ENCODE data around the gene FAAP20. TPM values are rescaled to one million over a fixed set of nuclear protein-coding genes. Genes with fewer than 3 reads are reported as not detected.

Gene FAAP20
- total RNA-seq, 3 donors from 2014 or later (not counting 1 experiment from before 2014, with no cell fraction given) = 40.3 to 53.0 (median 43.3) TPM

GRCh38 chr1:2208309-2209239, 14.0 kb upstream of the FAAP20 start:
- intact Hi-C loops (cut with micrococcal nuclease) = no loop called here
- Histone ChIP-seq H3K9me3 (ENCODE audit: control insufficient read depth, insufficient read depth, low read length) (no peaks in the 10 kb centered on the region), H3K27me3 (ENCODE audit: control insufficient read depth, insufficient read depth, low read length) (peaks cover 3% of the 10 kb centered on the region), H3K36me3 (ENCODE audit: control insufficient read depth, insufficient read depth, low read length) (no peaks in the 10 kb centered on the region), H3K4me3 (ENCODE audit: low read length) (no peak overlapping the region), H3K4me1 (ENCODE audit: control insufficient read depth, insufficient read depth, low read length) (peaks cover 35% of the 10 kb centered on the region), H3K27ac (ENCODE audit: low read length) (no peak overlapping the region)
- no peaks in the 10 kb centered on the region for H3K27me3 Mint-ChIP-seq (ENCODE audit: low read depth in 2 of 2)
- DNase-seq (no peak), ATAC-seq (no peak)
- H3K9me3 Mint-ChIP-seq = no peaks in the 10 kb centered on the region
- no peak for TF ChIP-seq CTCF (IDR thresholded peaks at IDR 0.05)
- H3K36me3 Mint-ChIP-seq = no peaks in the 10 kb centered on the region
- peak overlapping the region; percentile 49 for H3K4me3 Mint-ChIP-seq
- WGBS (ENCODE audit: insufficient coverage) = 90% methylated on average over 24 of the region's 24 CpGs
- H3K4me1 Mint-ChIP-seq = peaks cover 5 to 13% of the 10 kb centered on the region in 2 donors
- H3K27ac Mint-ChIP-seq = no peak overlapping the region

GRCh38 chr1:2206813-2207487, 12.4 kb upstream of the FAAP20 start:
- no peak for DNase-seq
- 90% methylated on average over 16 of the region's 16 CpGs for WGBS (ENCODE audit: insufficient coverage)
- no peak overlapping the region for H3K27ac ChIP-seq (ENCODE audit: low read length)
- H3K36me3 ChIP-seq (ENCODE audit: control insufficient read depth, insufficient read depth, low read length) = no peaks in the 10 kb centered on the region
- H3K9me3 ChIP-seq (ENCODE audit: control insufficient read depth, insufficient read depth, low read length) = no peaks in the 10 kb centered on the region
- intact Hi-C loops (cut with micrococcal nuclease) = no loop called here
- Mint-ChIP-seq H3K36me3 (no peaks in the 10 kb centered on the region), H3K4me3 (no peak overlapping the region), H3K27me3 (ENCODE audit: low read depth in 2 of 2) (no peaks in the 10 kb centered on the region), H3K27ac (no peak overlapping the region), H3K4me1 (peaks cover 5 to 18% of the 10 kb centered on the region in 2 donors), H3K9me3 (no peaks in the 10 kb centered on the region)
- ATAC-seq = no peak
- H3K4me1 ChIP-seq (ENCODE audit: control insufficient read depth, insufficient read depth, low read length) = peaks cover 19% of the 10 kb centered on the region
- H3K4me3 ChIP-seq (ENCODE audit: low read length) = no peak overlapping the region
- no peak for TF ChIP-seq CTCF (IDR thresholded peaks at IDR 0.05)
- H3K27me3 ChIP-seq (ENCODE audit: control insufficient read depth, insufficient read depth, low read length) = no peaks in the 10 kb centered on the region

GRCh38 chr1:2205191-2205952, 10.8 kb upstream of the FAAP20 start:
- DNase-seq (peak; percentile 89 to 96), ATAC-seq (peak; percentile 89 to 95 (median 94))
- Mint-ChIP-seq H3K36me3 (no peaks in the 10 kb centered on the region), H3K9me3 (no peaks in the 10 kb centered on the region), H3K27ac (peak overlapping the region; percentile 54 to 81), H3K4me1 (peaks cover 5 to 18% of the 10 kb centered on the region in 2 donors), H3K4me3 (peak overlapping the region; percentile 65), H3K27me3 (ENCODE audit: low read depth in 2 of 2) (no peaks in the 10 kb centered on the region)
- intact Hi-C loops (cut with micrococcal nuclease) = no loop called here
- 9% methylated on average over 80 of the region's 84 CpGs for WGBS (ENCODE audit: insufficient coverage)
- Histone ChIP-seq H3K27me3 (ENCODE audit: control insufficient read depth, insufficient read depth, low read length) (no peaks in the 10 kb centered on the region), H3K27ac (ENCODE audit: low read length) (peak overlapping the region; percentile 41), H3K36me3 (ENCODE audit: control insufficient read depth, insufficient read depth, low read length) (no peaks in the 10 kb centered on the region), H3K9me3 (ENCODE audit: control insufficient read depth, insufficient read depth, low read length) (no peaks in the 10 kb centered on the region), H3K4me3 (ENCODE audit: low read length) (peak overlapping the region; percentile 28), H3K4me1 (ENCODE audit: control insufficient read depth, insufficient read depth, low read length) (peaks cover 28% of the 10 kb centered on the region)
- no peak for TF ChIP-seq CTCF (IDR thresholded peaks at IDR 0.05)
